Stimulated activated CD4-positive, alpha-beta T cell treated with anti-CD3 and anti-CD28 coated beads, Interleukin-1b, Interleukin-23, amount 100 ng/mL, for 24 hours (primary cell): ENCODE data around the gene DBNDD2.

ENCODE experiments used
- DNase-seq, 4 experiments: peaks; one replicate each; pipeline ENCODE4 v3.0.0-alpha.2; 2020; ENCODE audit warnings: low read depth in 4 of 4, low spot score in 1 of 4

Gene DBNDD2

GRCh38 chr20:45448270-45448669 is 40.2 kb downstream of the DBNDD2 start:
- no peak for DNase-seq

- DNase-seq, result no peak
These were observed 41.4 kb downstream of the DBNDD2 start for GRCh38 chr20:45449528-45449927.

GRCh38 chr20:45450097-45450818 is 42.2 kb downstream of the DBNDD2 start:
- no peak for DNase-seq

GRCh38 chr20:45452238-45452637 is 44.1 kb downstream of the DBNDD2 start:
- DNase-seq, result no peak

GRCh38 chr20:45452772-45453691 is 44.9 kb downstream of the DBNDD2 start:
- no peak for DNase-seq

GRCh38 chr20:45456632-45457031 is 48.5 kb downstream of the DBNDD2 start:
- DNase-seq, result no peak

GRCh38 chr20:45459606-45460005 is 51.5 kb downstream of the DBNDD2 start:
- no peak for DNase-seq
